ENCODE results near the gene ADAMTS5. TPM values are rescaled to one million over a fixed set of nuclear protein-coding genes. Genes with fewer than 3 reads are reported as not detected.

Gene ADAMTS5
- total RNA-seq: 10 to 100 TPM; 13.5 to 29.3 (median 21.3) TPM

- no peaks in the 10 kb centered on the region for H3K36me3 ChIP-seq
- 2% methylated on average over 55 of the region's 55 CpGs for WGBS, 2 donors
- peaks cover 15 to 19% of the 10 kb centered on the region in 2 donors for H3K4me1 ChIP-seq
- peak within 1 kb of the TSS; percentile 81 to 89 (median 84) for H3K27ac ChIP-seq
- TF ChIP-seq CTCF (IDR thresholded peaks at IDR 0.05) (no peak), POLR2A (IDR thresholded peaks at IDR 0.05) (peak in 1 of 2 donors; percentile 57)
- H3K4me3 ChIP-seq (replicated peaks in 1 of 3): peak within 1 kb of the TSS; percentile 43 to 65 (median 56)
- peak; percentile 59 to 67 for DNase-seq
- intact Hi-C loops (cut with DNase I): loop anchor here (10.0 kb wide), 2 partner anchors 82 to 112 kb away; no protein-coding TSS in a partner anchor
- H3K9me3 ChIP-seq: no peaks in the 10 kb centered on the region
- no peaks in the 10 kb centered on the region for H3K27me3 ChIP-seq
Observed at GRCh38 chr21:26967062-26967913, at the start of gene ADAMTS5. Gene ADAMTS5, minus strand, starts transcription at chr21:26967088. Its CDS starts 697 bp downstream, at chr21:26966391.

GRCh38 chr21:27001526-27001925 is 34.6 kb upstream of the ADAMTS5 start:
- H3K4me1 ChIP-seq: no peaks in the 10 kb centered on the region
- intact Hi-C loops (cut with DNase I): no loop called here
- DNase-seq: no peak
- no peaks in the 10 kb centered on the region for H3K36me3 ChIP-seq
- no peaks in the 10 kb centered on the region for H3K27me3 ChIP-seq
- H3K9me3 ChIP-seq: no peaks in the 10 kb centered on the region
- H3K4me3 ChIP-seq (replicated peaks in 1 of 3): no peak overlapping the region
- WGBS, 2 donors: 66 to 83% methylated on average over 1 of the region's 1 CpG
- H3K27ac ChIP-seq: no peak overlapping the region
- TF ChIP-seq POLR2A (IDR thresholded peaks at IDR 0.05): no peak

GRCh38 chr21:26983576-26983975 is 16.7 kb upstream of the ADAMTS5 start:
- whole genome bisulfite sequencing, 2 donors: 93% methylated on average over 5 of the region's 5 CpGs
- no peak for TF ChIP-seq CTCF (IDR thresholded peaks at IDR 0.05)
- TF ChIP-seq POLR2A (IDR thresholded peaks at IDR 0.05): no peak
- H3K4me3 ChIP-seq (replicated peaks in 1 of 3): no peak overlapping the region
- DNase-seq: no peak
- H3K27me3 ChIP-seq: no peaks in the 10 kb centered on the region
- no peaks in the 10 kb centered on the region for H3K36me3 ChIP-seq
- intact Hi-C loops (cut with DNase I): no loop called here
- no peaks in the 10 kb centered on the region for H3K9me3 ChIP-seq
- H3K4me1 ChIP-seq: no peaks in the 10 kb centered on the region
- no peak overlapping the region for H3K27ac ChIP-seq

- DNase-seq: peak; percentile 70 to 73
- Histone ChIP-seq H3K27ac (no peak overlapping the region), H3K27me3 (no peaks in the 10 kb centered on the region), H3K9me3 (no peaks in the 10 kb centered on the region), H3K4me1 (no peaks in the 10 kb centered on the region), H3K4me3 (replicated peaks in 1 of 3) (no peak overlapping the region), H3K36me3 (no peaks in the 10 kb centered on the region)
- TF ChIP-seq CTCF (IDR thresholded peaks at IDR 0.05) (no peak), POLR2A (IDR thresholded peaks at IDR 0.05) (no peak)
- 28 to 46% methylated on average over 2 of the region's 2 CpGs for WGBS, 2 donors
- intact Hi-C loops (cut with DNase I): no loop called here
Observed at GRCh38 chr21:26982767-26983166, 15.9 kb upstream of the ADAMTS5 start.

- no peak overlapping the region for H3K4me3 ChIP-seq (replicated peaks in 1 of 3)
- 77 to 82% methylated on average over 3 of the region's 3 CpGs for WGBS, 2 donors
- no peaks in the 10 kb centered on the region for H3K9me3 ChIP-seq
- intact Hi-C loops (cut with DNase I): no loop called here
- no peaks in the 10 kb centered on the region for H3K36me3 ChIP-seq
- no peak for DNase-seq
- TF ChIP-seq CTCF (IDR thresholded peaks at IDR 0.05) (no peak), POLR2A (IDR thresholded peaks at IDR 0.05) (no peak)
- H3K4me1 ChIP-seq: no peaks in the 10 kb centered on the region
- no peak overlapping the region for H3K27ac ChIP-seq
- no peaks in the 10 kb centered on the region for H3K27me3 ChIP-seq
Observed at GRCh38 chr21:26977746-26978145, 10.9 kb upstream of the ADAMTS5 start.

All from thyroid gland (tissue), 4 donors.